ENCODE data around the gene CNTNAP2.

The CNTNAP2 gene

GRCh38 chr7:147406521-147407135, 1290.0 kb downstream of the CNTNAP2 start:
- no peaks in the 10 kb centered on the region for H3K4me1 ChIP-seq (ENCODE audit: control insufficient read depth in 2 of 2, insufficient read depth in 2 of 2, low read length in 2 of 2)
- H3K27me3 ChIP-seq (ENCODE audit: control insufficient read depth in 2 of 2, insufficient read depth in 2 of 2, low read length in 2 of 2), result no peaks in the 10 kb centered on the region
- H3K36me3 ChIP-seq (ENCODE audit: control insufficient read depth in 2 of 2, insufficient read depth in 2 of 2, low read length in 2 of 2), result no peaks in the 10 kb centered on the region
- H3K4me3 ChIP-seq (ENCODE audit: low read length in 2 of 2), result no peak overlapping the region
- no peak overlapping the region for H3K9ac ChIP-seq (ENCODE audit: low read depth in 1 of 2, low read length in 2 of 2)
- peaks cover 0 to 3% of the 10 kb centered on the region in 2 donors for H3K9me3 ChIP-seq (ENCODE audit: control insufficient read depth in 2 of 2, low read length in 2 of 2)
- no peak overlapping the region for H3K27ac ChIP-seq (ENCODE audit: low read depth in 2 of 2, low read length in 2 of 2)

- H3K36me3 ChIP-seq (ENCODE audit: control insufficient read depth in 2 of 2, insufficient read depth in 2 of 2, low read length in 2 of 2), result no peaks in the 10 kb centered on the region
- no peak overlapping the region for H3K9ac ChIP-seq (ENCODE audit: low read depth in 1 of 2, low read length in 2 of 2)
- H3K9me3 ChIP-seq (ENCODE audit: control insufficient read depth in 2 of 2, low read length in 2 of 2), result no peaks in the 10 kb centered on the region
- no peak overlapping the region for H3K27ac ChIP-seq (ENCODE audit: low read depth in 2 of 2, low read length in 2 of 2)
- H3K27me3 ChIP-seq (ENCODE audit: control insufficient read depth in 2 of 2, insufficient read depth in 2 of 2, low read length in 2 of 2), result no peaks in the 10 kb centered on the region
- H3K4me1 ChIP-seq (ENCODE audit: control insufficient read depth in 2 of 2, insufficient read depth in 2 of 2, low read length in 2 of 2), result no peaks in the 10 kb centered on the region
- H3K4me3 ChIP-seq (ENCODE audit: low read length in 2 of 2), result no peak overlapping the region
Observed at GRCh38 chr7:147411096-147411495, 1294.5 kb downstream of the CNTNAP2 start.

DNA sequence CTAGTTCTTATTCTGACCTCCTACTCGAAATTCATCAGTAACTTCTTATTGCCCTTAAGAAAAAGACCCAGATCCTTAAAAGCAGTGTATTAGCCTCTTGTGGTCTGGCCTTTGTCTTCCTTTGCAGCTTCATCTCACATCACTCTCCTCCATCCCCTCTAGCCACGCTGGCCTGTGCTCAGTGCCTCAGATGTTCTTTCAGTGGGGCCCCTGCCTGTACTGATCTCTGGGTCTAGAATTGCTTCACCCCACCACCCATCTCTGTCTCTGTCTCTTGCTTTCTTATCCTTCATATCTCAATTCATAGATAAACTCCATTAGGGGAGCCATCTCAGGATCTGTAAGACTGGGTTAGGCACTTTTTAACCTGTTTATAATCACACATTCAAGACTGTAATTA, 1295.5 kb downstream of the CNTNAP2 start:
- no peaks in the 10 kb centered on the region for H3K36me3 ChIP-seq (ENCODE audit: control insufficient read depth in 2 of 2, insufficient read depth in 2 of 2, low read length in 2 of 2)
- H3K4me3 ChIP-seq (ENCODE audit: low read length in 2 of 2), result no peak overlapping the region
- no peak overlapping the region for H3K9ac ChIP-seq (ENCODE audit: low read depth in 1 of 2, low read length in 2 of 2)
- no peak overlapping the region for H3K27ac ChIP-seq (ENCODE audit: low read depth in 2 of 2, low read length in 2 of 2)
- no peaks in the 10 kb centered on the region for H3K4me1 ChIP-seq (ENCODE audit: control insufficient read depth in 2 of 2, insufficient read depth in 2 of 2, low read length in 2 of 2)
- no peaks in the 10 kb centered on the region for H3K9me3 ChIP-seq (ENCODE audit: control insufficient read depth in 2 of 2, low read length in 2 of 2)
- no peaks in the 10 kb centered on the region for H3K27me3 ChIP-seq (ENCODE audit: control insufficient read depth in 2 of 2, insufficient read depth in 2 of 2, low read length in 2 of 2)

DNA sequence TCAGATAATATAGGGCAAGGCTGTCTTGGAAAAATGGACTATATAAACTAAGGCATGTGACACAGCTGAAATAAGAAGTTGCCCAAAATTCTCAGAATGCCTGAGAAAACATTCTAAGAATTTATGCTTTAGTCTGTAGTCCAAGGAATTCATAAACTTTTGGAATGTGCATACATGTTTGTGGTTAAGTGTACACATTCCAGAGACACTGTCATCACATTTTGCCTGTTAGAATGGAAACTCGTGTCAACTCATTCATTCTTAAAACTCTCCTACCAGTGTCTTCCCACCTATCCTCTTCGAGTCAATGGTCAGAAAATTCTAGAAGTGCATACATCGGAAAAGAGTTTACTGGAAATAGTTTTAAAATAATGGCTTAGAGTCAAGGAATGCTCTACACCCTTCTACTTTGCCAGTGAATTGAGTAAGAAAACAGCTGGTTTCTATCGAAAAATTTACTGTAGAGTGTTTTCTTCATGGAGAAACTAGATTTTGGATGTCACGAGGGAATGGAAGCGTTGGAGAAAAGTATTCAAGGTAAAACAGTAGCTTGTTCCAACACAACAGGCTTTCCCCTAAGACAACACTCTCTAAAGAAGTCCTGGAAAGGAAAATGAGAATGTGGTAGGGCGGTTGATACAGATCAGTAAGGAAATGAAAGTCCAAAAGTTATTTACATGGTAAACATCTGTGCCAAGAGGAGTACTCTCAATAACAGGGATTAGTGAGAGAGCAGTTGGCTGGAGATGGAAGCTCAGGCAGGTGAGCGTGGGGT, 1296.4 kb downstream of the CNTNAP2 start:
- no peak overlapping the region for H3K9ac ChIP-seq (ENCODE audit: low read depth in 1 of 2, low read length in 2 of 2)
- no peak overlapping the region for H3K27ac ChIP-seq (ENCODE audit: low read depth in 2 of 2, low read length in 2 of 2)
- no peaks in the 10 kb centered on the region for H3K36me3 ChIP-seq (ENCODE audit: control insufficient read depth in 2 of 2, insufficient read depth in 2 of 2, low read length in 2 of 2)
- H3K9me3 ChIP-seq (ENCODE audit: control insufficient read depth in 2 of 2, low read length in 2 of 2), result no peaks in the 10 kb centered on the region
- H3K27me3 ChIP-seq (ENCODE audit: control insufficient read depth in 2 of 2, insufficient read depth in 2 of 2, low read length in 2 of 2), result no peaks in the 10 kb centered on the region
- H3K4me3 ChIP-seq (ENCODE audit: low read length in 2 of 2), result no peak overlapping the region
- no peaks in the 10 kb centered on the region for H3K4me1 ChIP-seq (ENCODE audit: control insufficient read depth in 2 of 2, insufficient read depth in 2 of 2, low read length in 2 of 2)

DNA sequence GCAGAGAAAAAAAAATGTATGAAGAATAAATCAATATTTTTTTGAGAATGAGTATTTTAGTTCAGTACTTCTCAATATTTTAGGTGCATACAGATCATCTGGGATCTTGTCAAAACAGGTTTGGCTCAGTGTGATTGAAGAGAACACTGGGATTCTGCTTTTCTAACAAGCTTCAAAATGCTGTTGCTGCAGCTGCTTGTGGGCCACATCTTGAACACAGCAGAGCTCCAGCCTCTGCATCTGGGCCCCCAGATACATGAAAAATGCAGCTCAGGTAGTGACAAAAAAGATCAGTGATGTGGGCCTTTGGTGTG, 1296.9 kb downstream of the CNTNAP2 start:
- H3K9me3 ChIP-seq (ENCODE audit: control insufficient read depth in 2 of 2, low read length in 2 of 2), result no peaks in the 10 kb centered on the region
- no peaks in the 10 kb centered on the region for H3K4me1 ChIP-seq (ENCODE audit: control insufficient read depth in 2 of 2, insufficient read depth in 2 of 2, low read length in 2 of 2)
- H3K27me3 ChIP-seq (ENCODE audit: control insufficient read depth in 2 of 2, insufficient read depth in 2 of 2, low read length in 2 of 2), result no peaks in the 10 kb centered on the region
- no peak overlapping the region for H3K9ac ChIP-seq (ENCODE audit: low read depth in 1 of 2, low read length in 2 of 2)
- no peak overlapping the region for H3K27ac ChIP-seq (ENCODE audit: low read depth in 2 of 2, low read length in 2 of 2)
- no peaks in the 10 kb centered on the region for H3K36me3 ChIP-seq (ENCODE audit: control insufficient read depth in 2 of 2, insufficient read depth in 2 of 2, low read length in 2 of 2)
- no peak overlapping the region for H3K4me3 ChIP-seq (ENCODE audit: low read length in 2 of 2)

- H3K4me1 ChIP-seq (ENCODE audit: control insufficient read depth in 2 of 2, insufficient read depth in 2 of 2, low read length in 2 of 2), result no peaks in the 10 kb centered on the region
- H3K36me3 ChIP-seq (ENCODE audit: control insufficient read depth in 2 of 2, insufficient read depth in 2 of 2, low read length in 2 of 2), result no peaks in the 10 kb centered on the region
- no peak overlapping the region for H3K9ac ChIP-seq (ENCODE audit: low read depth in 1 of 2, low read length in 2 of 2)
Observed at GRCh38 chr7:147415991-147416390, 1299.4 kb downstream of the CNTNAP2 start.

DNA sequence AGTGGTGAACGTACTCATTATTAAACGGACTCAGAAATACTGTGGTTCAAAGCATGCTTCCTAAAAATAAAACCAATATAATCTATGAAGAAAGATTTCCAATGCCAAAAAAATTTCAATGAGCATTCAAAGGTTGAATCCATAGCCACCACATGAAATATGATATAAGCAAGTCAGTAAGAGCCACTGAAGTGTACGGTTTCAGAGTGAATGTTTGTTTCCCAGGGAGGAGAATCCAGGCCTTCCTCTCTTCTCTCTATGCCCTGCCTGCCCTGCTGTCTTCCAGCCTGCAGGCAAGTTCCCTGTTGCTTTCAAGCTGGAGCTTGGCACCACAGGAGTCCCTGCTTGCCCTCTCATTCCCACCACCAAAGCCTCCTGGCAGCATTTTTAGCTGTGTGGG, 1302.4 kb downstream of the CNTNAP2 start:
- H3K36me3 ChIP-seq (ENCODE audit: control insufficient read depth in 2 of 2, insufficient read depth in 2 of 2, low read length in 2 of 2), result no peaks in the 10 kb centered on the region
- H3K4me1 ChIP-seq (ENCODE audit: control insufficient read depth in 2 of 2, insufficient read depth in 2 of 2, low read length in 2 of 2), result no peaks in the 10 kb centered on the region
- no peaks in the 10 kb centered on the region for H3K27me3 ChIP-seq (ENCODE audit: control insufficient read depth in 2 of 2, insufficient read depth in 2 of 2, low read length in 2 of 2)
- H3K9ac ChIP-seq (ENCODE audit: low read depth in 1 of 2, low read length in 2 of 2), result no peak overlapping the region
- no peak overlapping the region for H3K4me3 ChIP-seq (ENCODE audit: low read length in 2 of 2)
- no peak overlapping the region for H3K27ac ChIP-seq (ENCODE audit: low read depth in 2 of 2, low read length in 2 of 2)
- H3K9me3 ChIP-seq (ENCODE audit: control insufficient read depth in 2 of 2, low read length in 2 of 2), result no peaks in the 10 kb centered on the region

More at GRCh38 chr7:147415991-147416390, 1299.4 kb downstream of the CNTNAP2 start:
- Histone ChIP-seq H3K27ac (ENCODE audit: low read depth in 2 of 2, low read length in 2 of 2) (no peak overlapping the region), H3K4me3 (ENCODE audit: low read length in 2 of 2) (no peak overlapping the region), H3K9me3 (ENCODE audit: control insufficient read depth in 2 of 2, low read length in 2 of 2) (no peaks in the 10 kb centered on the region), H3K27me3 (ENCODE audit: control insufficient read depth in 2 of 2, insufficient read depth in 2 of 2, low read length in 2 of 2) (no peaks in the 10 kb centered on the region)

GRCh38 chr7:147423875-147424274, 1307.3 kb downstream of the CNTNAP2 start:
- Histone ChIP-seq H3K27ac (ENCODE audit: low read depth in 2 of 2, low read length in 2 of 2) (no peak overlapping the region), H3K4me1 (ENCODE audit: control insufficient read depth in 2 of 2, insufficient read depth in 2 of 2, low read length in 2 of 2) (no peaks in the 10 kb centered on the region), H3K27me3 (ENCODE audit: control insufficient read depth in 2 of 2, insufficient read depth in 2 of 2, low read length in 2 of 2) (no peaks in the 10 kb centered on the region), H3K36me3 (ENCODE audit: control insufficient read depth in 2 of 2, insufficient read depth in 2 of 2, low read length in 2 of 2) (no peaks in the 10 kb centered on the region), H3K9me3 (ENCODE audit: control insufficient read depth in 2 of 2, low read length in 2 of 2) (no peaks in the 10 kb centered on the region), H3K4me3 (ENCODE audit: low read length in 2 of 2) (no peak overlapping the region), H3K9ac (ENCODE audit: low read depth in 1 of 2, low read length in 2 of 2) (no peak overlapping the region)

DNA sequence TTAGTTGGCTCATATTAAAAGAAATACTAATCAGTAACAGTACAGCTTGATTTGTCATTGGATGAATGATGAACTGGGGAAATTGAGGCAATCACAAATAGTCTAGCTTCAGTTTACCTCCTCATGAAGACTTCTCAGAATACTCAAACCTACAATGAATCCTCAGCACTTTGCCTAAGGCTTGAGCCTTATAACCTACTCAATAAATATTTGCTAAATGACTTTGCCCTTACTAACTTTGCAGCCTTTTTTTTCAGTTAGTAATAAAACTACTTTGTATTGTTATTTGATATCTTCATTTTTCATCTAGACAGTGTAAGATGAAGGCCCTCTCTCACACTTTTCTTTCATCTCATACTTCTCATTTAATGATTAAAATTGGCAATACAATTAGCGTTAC, 1311.5 kb downstream of the CNTNAP2 start:
- no peak overlapping the region for H3K4me3 ChIP-seq (ENCODE audit: low read length in 2 of 2)
- H3K4me1 ChIP-seq (ENCODE audit: control insufficient read depth in 2 of 2, insufficient read depth in 2 of 2, low read length in 2 of 2), result no peaks in the 10 kb centered on the region
- H3K9me3 ChIP-seq (ENCODE audit: control insufficient read depth in 2 of 2, low read length in 2 of 2), result peaks cover 0 to 3% of the 10 kb centered on the region in 2 donors
- H3K27me3 ChIP-seq (ENCODE audit: control insufficient read depth in 2 of 2, insufficient read depth in 2 of 2, low read length in 2 of 2), result no peaks in the 10 kb centered on the region
- H3K9ac ChIP-seq (ENCODE audit: low read depth in 1 of 2, low read length in 2 of 2), result no peak overlapping the region
- H3K27ac ChIP-seq (ENCODE audit: low read depth in 2 of 2, low read length in 2 of 2), result no peak overlapping the region
- H3K36me3 ChIP-seq (ENCODE audit: control insufficient read depth in 2 of 2, insufficient read depth in 2 of 2, low read length in 2 of 2), result no peaks in the 10 kb centered on the region

GRCh38 chr7:147429961-147430360, 1313.4 kb downstream of the CNTNAP2 start:
- H3K27ac ChIP-seq (ENCODE audit: low read depth in 2 of 2, low read length in 2 of 2), result no peak overlapping the region
- no peak overlapping the region for H3K4me3 ChIP-seq (ENCODE audit: low read length in 2 of 2)
- peaks cover 0 to 3% of the 10 kb centered on the region in 2 donors for H3K9me3 ChIP-seq (ENCODE audit: control insufficient read depth in 2 of 2, low read length in 2 of 2)
- no peak overlapping the region for H3K9ac ChIP-seq (ENCODE audit: low read depth in 1 of 2, low read length in 2 of 2)
- H3K36me3 ChIP-seq (ENCODE audit: control insufficient read depth in 2 of 2, insufficient read depth in 2 of 2, low read length in 2 of 2), result no peaks in the 10 kb centered on the region
- no peaks in the 10 kb centered on the region for H3K4me1 ChIP-seq (ENCODE audit: control insufficient read depth in 2 of 2, insufficient read depth in 2 of 2, low read length in 2 of 2)
- no peaks in the 10 kb centered on the region for H3K27me3 ChIP-seq (ENCODE audit: control insufficient read depth in 2 of 2, insufficient read depth in 2 of 2, low read length in 2 of 2)
